GM23338 (cell line): Measurements from ENCODE around the gene ANKRD60. TPM values are rescaled to one million over a fixed set of nuclear protein-coding genes. Genes with fewer than 3 reads are reported as not detected.

Source experiments
- ATAC-seq: fragments of 200-7000 bp; cut with Tn5 transposase; 3 replicates; pipeline ENCODE4 v1.9.1; 2020
- DNase-seq: peaks from one replicate; pipeline ENCODE4 v3.0.0-alpha.2; 2015; ENCODE audit warnings: low spot score
- H2AFZ ChIP-seq: fragments of 200-600 bp; sonication (generic); 2 replicates; pipeline ENCODE4 v1.8.0; 2016; ENCODE audit warnings: antibody characterized with exemption, mild to moderate bottlenecking, moderate library complexity
- H3F3A ChIP-seq: fragments of 200-600 bp; sonication (generic); replicated peaks from 2 replicates; pipeline ENCODE4 v1.8.0; 2017; ENCODE audit warnings: antibody characterized with exemption, mixed run types, low read depth
- H3K27ac ChIP-seq: fragments of 200-600 bp; sonication (generic); 2 replicates; pipeline ENCODE4 v1.6.1; 2016; ENCODE audit warnings: low read depth
- H3K27me3 ChIP-seq: fragments of 200-600 bp; sonication (generic); 2 replicates; pipeline ENCODE4 v1.8.0; 2016; ENCODE audit warnings: mild to moderate bottlenecking, mixed run types, moderate library complexity; ENCODE audit not compliant: insufficient read depth
- H3K36me3 ChIP-seq: fragments of 200-600 bp; sonication (generic); 2 replicates; pipeline ENCODE4 v1.8.0; 2016; ENCODE audit warnings: mild to moderate bottlenecking; ENCODE audit not compliant: insufficient read depth
- H3K4me1 ChIP-seq: fragments of 200-600 bp; sonication (generic); 2 replicates; pipeline ENCODE4 v1.8.0; 2016; ENCODE audit warnings: mild to moderate bottlenecking, moderate library complexity; ENCODE audit not compliant: insufficient read depth
- H3K4me2 ChIP-seq: fragments of 200-600 bp; sonication (generic); 2 replicates; pipeline ENCODE4 v1.7.1; 2017; ENCODE audit warnings: mixed run types
- H3K4me3 ChIP-seq: fragments of 200-600 bp; sonication (generic); 2 replicates; pipeline ENCODE4 v1.6.1; 2016; ENCODE audit warnings: mixed run types
- H3K79me2 ChIP-seq: fragments of 200-600 bp; sonication (generic); replicated peaks from 2 replicates; pipeline ENCODE4 v1.8.0; 2017; ENCODE audit warnings: mild to moderate bottlenecking; ENCODE audit not compliant: insufficient read depth
- H3K9me2 ChIP-seq: fragments of 200-600 bp; sonication (generic); 2 replicates; pipeline ENCODE4 v1.8.0; 2017; ENCODE audit not compliant: insufficient read depth
- H4K20me1 ChIP-seq: fragments of 200-600 bp; sonication (generic); replicated peaks from 2 replicates; pipeline ENCODE4 v1.8.0; 2017; ENCODE audit warnings: mild to moderate bottlenecking; ENCODE audit not compliant: insufficient read depth
- H3K27ac Mint-ChIP-seq: 2 replicates; pipeline ENCODE4 v1.8.0; 2020; ENCODE audit warnings: inconsistent platforms, mild to moderate bottlenecking, moderate library complexity, mixed read lengths
- H3K27me3 Mint-ChIP-seq: 3 replicates; pipeline ENCODE4 v1.8.0; 2022; ENCODE audit warnings: low read depth, mild to moderate bottlenecking, moderate library complexity, mixed read lengths, inconsistent platforms; ENCODE audit not compliant: insufficient read depth, poor library complexity
- H3K36me3 Mint-ChIP-seq: 3 replicates; pipeline ENCODE4 v1.8.0; 2021; ENCODE audit warnings: low read depth, mild to moderate bottlenecking, inconsistent platforms, moderate library complexity, mixed read lengths
- H3K4me1 Mint-ChIP-seq: 3 replicates; pipeline ENCODE4 v1.8.0; 2020; ENCODE audit warnings: mild to moderate bottlenecking, inconsistent platforms, mixed read lengths
- H3K4me3 Mint-ChIP-seq: 3 replicates; pipeline ENCODE4 v1.8.0; 2021; ENCODE audit warnings: moderate library complexity, mild to moderate bottlenecking, inconsistent platforms, mixed read lengths
- H3K9me3 Mint-ChIP-seq: 3 replicates; pipeline ENCODE4 v1.8.0; 2020; ENCODE audit warnings: moderate library complexity, mild to moderate bottlenecking, inconsistent platforms, mixed read lengths
- CREB1 ChIP-seq: fragments of 250-450 bp; sonication (Bioruptor Pico); IDR thresholded peaks from 2 replicates; pipeline ENCODE4 v1.5.0; 2020; ENCODE audit warnings: low read depth, mild to moderate bottlenecking, moderate library complexity
- STAT1 ChIP-seq: IDR thresholded peaks from one replicate; pipeline ENCODE4 v1.6.1; 2016; ENCODE audit warnings: antibody characterized with exemption; ENCODE audit not compliant: unreplicated experiment
- ZNF114 ChIP-seq: fragments of 250-450 bp; sonication (Bioruptor Pico); IDR thresholded peaks from 2 replicates; pipeline ENCODE4 v1.5.0; 2020; ENCODE audit warnings: mild to moderate bottlenecking, moderate library complexity
- polyA plus RNA-seq: library from polyadenylated mRNA; unstranded; fragments of >200 nt; fragmentation: Nextera tagmentation; extraction: Ambion mirVana; gene quantifications from 2 replicates; pipeline ENCODE4 v1.2.1, GENCODE V29; 2016
- total RNA-seq: library from RNA; depleted of rRNA; stranded (reverse); fragments of >200 nt; shearing (Covaris generic); gene quantifications from 2 replicates; pipeline ENCODE4 v1.2.3, GENCODE V29; 2014
- TF ChIP-seq, protein P1 (sequence below): IDR thresholded peaks from one replicate; pipeline ENCODE4 v1.6.1; 2018; ENCODE audit warnings: antibody characterized with exemption; ENCODE audit not compliant: unreplicated experiment
- TF ChIP-seq, protein P2 (sequence below), 2 experiments: fragments of 200-600 bp in 1 of 2; sonication (generic) in 1 of 2; conservative IDR thresholded peaks; 2 replicates each; pipeline versions ENCODE4 v1.5.1 to v1.6.1; 2016 to 2017; ENCODE audit warnings: antibody characterized with exemption in 2 of 2, low read depth in 2 of 2, mild to moderate bottlenecking in 2 of 2, moderate library complexity in 1 of 2
- TF ChIP-seq, protein P3 (sequence below): IDR thresholded peaks from 2 replicates; pipeline ENCODE4 v1.6.1; 2016; ENCODE audit warnings: antibody characterized with exemption
- TF ChIP-seq, protein P4 (sequence below): fragments of 250-450 bp; sonication (Bioruptor Pico); IDR thresholded peaks from 2 replicates; pipeline ENCODE4 v1.5.0; 2020; ENCODE audit warnings: mild to moderate bottlenecking, moderate library complexity

The ANKRD60 gene
- total and polyA plus RNA-seq, 2 experiments from 2014 or later, result not detected

DNA sequence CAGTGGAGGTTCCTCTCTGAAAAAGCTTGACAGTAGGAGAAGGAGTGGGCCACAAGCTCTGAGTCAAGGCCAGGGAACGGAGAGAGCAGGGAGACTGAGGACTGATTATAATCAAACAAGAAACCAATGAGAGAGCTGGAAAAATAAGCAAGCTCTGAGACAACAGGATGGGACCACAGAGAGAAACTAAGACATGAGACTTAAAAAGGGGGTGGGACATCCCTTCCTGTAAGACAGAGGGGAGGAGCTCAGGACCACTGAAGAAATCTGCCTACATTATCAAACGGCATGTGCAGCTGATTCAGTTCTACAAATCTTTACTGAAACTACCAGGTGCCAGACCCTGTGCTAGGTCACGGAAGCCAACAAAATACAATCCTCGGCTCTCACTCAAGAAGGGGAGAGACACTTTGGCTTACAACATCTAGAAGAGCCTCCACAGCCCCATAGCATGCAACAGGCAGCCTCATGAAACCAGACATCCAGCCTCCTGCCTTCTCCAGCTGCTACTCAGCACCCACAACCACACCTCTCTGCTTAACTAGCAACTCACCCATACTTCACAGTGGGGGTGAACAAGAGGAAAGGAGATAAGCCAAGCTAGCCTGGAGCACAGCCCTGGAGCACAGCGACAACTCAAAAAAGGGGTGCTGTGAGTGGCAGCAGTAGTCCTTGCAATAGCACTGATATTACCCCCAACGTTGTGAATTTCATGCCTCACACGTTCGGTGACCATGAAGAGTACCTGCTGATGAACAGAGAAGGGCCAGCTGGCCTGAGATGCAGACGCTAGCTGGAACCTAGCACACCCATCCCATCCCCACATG is 39.1 kb upstream of the ANKRD60 start:
- Histone ChIP-seq H3K27me3 (no peaks in the 10 kb centered on the region), H3K4me1 (no peaks in the 10 kb centered on the region), H3K4me2 (no peak overlapping the region), H3K4me3 (no peak overlapping the region), H2AFZ (no peak overlapping the region), H3K9me2 (no peaks in the 10 kb centered on the region), H3K36me3 (no peaks in the 10 kb centered on the region; the same call in none of the 2 replicates), H4K20me1 (peaks cover 4% of the 10 kb centered on the region; the same call in 1 of the 2 replicates), H3F3A (no peaks in the 10 kb centered on the region), H3K27ac (no peak overlapping the region), H3K79me2 (no peaks in the 10 kb centered on the region)
- Mint-ChIP-seq H3K4me1 (peaks cover 12% of the 10 kb centered on the region), H3K4me3 (no peak overlapping the region), H3K36me3 (peaks cover 10% of the 10 kb centered on the region), H3K9me3 (no peaks in the 10 kb centered on the region), H3K27me3 (no peaks in the 10 kb centered on the region), H3K27ac (no peak overlapping the region)
- ATAC-seq (no peak), DNase-seq (no peak)
- TF ChIP-seq, protein P1, sequence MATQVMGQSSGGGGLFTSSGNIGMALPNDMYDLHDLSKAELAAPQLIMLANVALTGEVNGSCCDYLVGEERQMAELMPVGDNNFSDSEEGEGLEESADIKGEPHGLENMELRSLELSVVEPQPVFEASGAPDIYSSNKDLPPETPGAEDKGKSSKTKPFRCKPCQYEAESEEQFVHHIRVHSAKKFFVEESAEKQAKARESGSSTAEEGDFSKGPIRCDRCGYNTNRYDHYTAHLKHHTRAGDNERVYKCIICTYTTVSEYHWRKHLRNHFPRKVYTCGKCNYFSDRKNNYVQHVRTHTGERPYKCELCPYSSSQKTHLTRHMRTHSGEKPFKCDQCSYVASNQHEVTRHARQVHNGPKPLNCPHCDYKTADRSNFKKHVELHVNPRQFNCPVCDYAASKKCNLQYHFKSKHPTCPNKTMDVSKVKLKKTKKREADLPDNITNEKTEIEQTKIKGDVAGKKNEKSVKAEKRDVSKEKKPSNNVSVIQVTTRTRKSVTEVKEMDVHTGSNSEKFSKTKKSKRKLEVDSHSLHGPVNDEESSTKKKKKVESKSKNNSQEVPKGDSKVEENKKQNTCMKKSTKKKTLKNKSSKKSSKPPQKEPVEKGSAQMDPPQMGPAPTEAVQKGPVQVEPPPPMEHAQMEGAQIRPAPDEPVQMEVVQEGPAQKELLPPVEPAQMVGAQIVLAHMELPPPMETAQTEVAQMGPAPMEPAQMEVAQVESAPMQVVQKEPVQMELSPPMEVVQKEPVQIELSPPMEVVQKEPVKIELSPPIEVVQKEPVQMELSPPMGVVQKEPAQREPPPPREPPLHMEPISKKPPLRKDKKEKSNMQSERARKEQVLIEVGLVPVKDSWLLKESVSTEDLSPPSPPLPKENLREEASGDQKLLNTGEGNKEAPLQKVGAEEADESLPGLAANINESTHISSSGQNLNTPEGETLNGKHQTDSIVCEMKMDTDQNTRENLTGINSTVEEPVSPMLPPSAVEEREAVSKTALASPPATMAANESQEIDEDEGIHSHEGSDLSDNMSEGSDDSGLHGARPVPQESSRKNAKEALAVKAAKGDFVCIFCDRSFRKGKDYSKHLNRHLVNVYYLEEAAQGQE, result no peak
- TF ChIP-seq, protein P2, sequence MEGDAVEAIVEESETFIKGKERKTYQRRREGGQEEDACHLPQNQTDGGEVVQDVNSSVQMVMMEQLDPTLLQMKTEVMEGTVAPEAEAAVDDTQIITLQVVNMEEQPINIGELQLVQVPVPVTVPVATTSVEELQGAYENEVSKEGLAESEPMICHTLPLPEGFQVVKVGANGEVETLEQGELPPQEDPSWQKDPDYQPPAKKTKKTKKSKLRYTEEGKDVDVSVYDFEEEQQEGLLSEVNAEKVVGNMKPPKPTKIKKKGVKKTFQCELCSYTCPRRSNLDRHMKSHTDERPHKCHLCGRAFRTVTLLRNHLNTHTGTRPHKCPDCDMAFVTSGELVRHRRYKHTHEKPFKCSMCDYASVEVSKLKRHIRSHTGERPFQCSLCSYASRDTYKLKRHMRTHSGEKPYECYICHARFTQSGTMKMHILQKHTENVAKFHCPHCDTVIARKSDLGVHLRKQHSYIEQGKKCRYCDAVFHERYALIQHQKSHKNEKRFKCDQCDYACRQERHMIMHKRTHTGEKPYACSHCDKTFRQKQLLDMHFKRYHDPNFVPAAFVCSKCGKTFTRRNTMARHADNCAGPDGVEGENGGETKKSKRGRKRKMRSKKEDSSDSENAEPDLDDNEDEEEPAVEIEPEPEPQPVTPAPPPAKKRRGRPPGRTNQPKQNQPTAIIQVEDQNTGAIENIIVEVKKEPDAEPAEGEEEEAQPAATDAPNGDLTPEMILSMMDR (conservative IDR thresholded peaks at IDR 0.05; ENCODE audit: low read depth in 2 of 2), result no peak
- TF ChIP-seq STAT1, result no peak
- TF ChIP-seq, protein P3, sequence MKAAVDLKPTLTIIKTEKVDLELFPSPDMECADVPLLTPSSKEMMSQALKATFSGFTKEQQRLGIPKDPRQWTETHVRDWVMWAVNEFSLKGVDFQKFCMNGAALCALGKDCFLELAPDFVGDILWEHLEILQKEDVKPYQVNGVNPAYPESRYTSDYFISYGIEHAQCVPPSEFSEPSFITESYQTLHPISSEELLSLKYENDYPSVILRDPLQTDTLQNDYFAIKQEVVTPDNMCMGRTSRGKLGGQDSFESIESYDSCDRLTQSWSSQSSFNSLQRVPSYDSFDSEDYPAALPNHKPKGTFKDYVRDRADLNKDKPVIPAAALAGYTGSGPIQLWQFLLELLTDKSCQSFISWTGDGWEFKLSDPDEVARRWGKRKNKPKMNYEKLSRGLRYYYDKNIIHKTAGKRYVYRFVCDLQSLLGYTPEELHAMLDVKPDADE, result no peak
- TF ChIP-seq CREB1 (CRISPR knock-in tag), result no peak
- TF ChIP-seq, protein P4, sequence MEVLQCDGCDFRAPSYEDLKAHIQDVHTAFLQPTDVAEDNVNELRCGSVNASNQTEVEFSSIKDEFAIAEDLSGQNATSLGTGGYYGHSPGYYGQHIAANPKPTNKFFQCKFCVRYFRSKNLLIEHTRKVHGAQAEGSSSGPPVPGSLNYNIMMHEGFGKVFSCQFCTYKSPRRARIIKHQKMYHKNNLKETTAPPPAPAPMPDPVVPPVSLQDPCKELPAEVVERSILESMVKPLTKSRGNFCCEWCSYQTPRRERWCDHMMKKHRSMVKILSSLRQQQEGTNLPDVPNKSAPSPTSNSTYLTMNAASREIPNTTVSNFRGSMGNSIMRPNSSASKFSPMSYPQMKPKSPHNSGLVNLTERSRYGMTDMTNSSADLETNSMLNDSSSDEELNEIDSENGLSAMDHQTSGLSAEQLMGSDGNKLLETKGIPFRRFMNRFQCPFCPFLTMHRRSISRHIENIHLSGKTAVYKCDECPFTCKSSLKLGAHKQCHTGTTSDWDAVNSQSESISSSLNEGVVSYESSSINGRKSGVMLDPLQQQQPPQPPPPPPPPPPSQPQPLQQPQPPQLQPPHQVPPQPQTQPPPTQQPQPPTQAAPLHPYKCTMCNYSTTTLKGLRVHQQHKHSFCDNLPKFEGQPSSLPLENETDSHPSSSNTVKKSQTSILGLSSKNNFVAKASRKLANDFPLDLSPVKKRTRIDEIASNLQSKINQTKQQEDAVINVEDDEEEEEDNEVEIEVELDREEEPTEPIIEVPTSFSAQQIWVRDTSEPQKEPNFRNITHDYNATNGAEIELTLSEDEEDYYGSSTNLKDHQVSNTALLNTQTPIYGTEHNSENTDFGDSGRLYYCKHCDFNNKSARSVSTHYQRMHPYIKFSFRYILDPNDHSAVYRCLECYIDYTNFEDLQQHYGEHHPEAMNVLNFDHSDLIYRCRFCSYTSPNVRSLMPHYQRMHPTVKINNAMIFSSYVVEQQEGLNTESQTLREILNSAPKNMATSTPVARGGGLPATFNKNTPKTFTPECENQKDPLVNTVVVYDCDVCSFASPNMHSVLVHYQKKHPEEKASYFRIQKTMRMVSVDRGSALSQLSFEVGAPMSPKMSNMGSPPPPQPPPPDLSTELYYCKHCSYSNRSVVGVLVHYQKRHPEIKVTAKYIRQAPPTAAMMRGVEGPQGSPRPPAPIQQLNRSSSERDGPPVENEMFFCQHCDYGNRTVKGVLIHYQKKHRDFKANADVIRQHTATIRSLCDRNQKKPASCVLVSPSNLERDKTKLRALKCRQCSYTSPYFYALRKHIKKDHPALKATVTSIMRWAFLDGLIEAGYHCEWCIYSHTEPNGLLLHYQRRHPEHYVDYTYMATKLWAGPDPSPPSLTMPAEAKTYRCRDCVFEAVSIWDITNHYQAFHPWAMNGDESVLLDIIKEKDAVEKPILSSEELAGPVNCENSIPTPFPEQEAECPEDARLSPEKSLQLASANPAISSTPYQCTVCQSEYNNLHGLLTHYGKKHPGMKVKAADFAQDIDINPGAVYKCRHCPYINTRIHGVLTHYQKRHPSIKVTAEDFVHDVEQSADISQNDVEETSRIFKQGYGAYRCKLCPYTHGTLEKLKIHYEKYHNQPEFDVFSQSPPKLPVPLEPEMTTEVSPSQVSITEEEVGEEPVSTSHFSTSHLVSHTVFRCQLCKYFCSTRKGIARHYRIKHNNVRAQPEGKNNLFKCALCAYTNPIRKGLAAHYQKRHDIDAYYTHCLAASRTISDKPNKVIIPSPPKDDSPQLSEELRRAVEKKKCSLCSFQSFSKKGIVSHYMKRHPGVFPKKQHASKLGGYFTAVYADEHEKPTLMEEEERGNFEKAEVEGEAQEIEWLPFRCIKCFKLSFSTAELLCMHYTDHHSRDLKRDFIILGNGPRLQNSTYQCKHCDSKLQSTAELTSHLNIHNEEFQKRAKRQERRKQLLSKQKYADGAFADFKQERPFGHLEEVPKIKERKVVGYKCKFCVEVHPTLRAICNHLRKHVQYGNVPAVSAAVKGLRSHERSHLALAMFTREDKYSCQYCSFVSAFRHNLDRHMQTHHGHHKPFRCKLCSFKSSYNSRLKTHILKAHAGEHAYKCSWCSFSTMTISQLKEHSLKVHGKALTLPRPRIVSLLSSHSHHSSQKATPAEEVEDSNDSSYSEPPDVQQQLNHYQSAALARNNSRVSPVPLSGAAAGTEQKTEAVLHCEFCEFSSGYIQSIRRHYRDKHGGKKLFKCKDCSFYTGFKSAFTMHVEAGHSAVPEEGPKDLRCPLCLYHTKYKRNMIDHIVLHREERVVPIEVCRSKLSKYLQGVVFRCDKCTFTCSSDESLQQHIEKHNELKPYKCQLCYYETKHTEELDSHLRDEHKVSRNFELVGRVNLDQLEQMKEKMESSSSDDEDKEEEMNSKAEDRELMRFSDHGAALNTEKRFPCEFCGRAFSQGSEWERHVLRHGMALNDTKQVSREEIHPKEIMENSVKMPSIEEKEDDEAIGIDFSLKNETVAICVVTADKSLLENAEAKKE (CRISPR knock-in tag), result no peak
- TF ChIP-seq ZNF114 (CRISPR knock-in tag), result no peak
